SK-N-SH (cell line): Measurements from ENCODE around the gene SLC35A5. TPM values are rescaled to one million over a fixed set of nuclear protein-coding genes. Genes with fewer than 3 reads are reported as not detected.

Source experiments
- CTCF ChIA-PET: fragments of 300-600, 350-600 bp; formaldehyde crosslinking; extraction: SDS; loops from one replicate; lab custom pipeline; 2021; lab: Yijun Ruan, JAX
- POLR2A ChIA-PET: fragments of 350-600 bp; sonication (Branson Sonifier 250); formaldehyde crosslinking; extraction: SDS; loops from one replicate; lab custom pipeline; 2020; ENCODE audit warnings: antibody characterized with exemption, inconsistent platforms; lab: Yijun Ruan, JAX
- DNase-seq: peaks from one replicate; pipeline ENCODE4 v3.0.0; 2012
- H2AFZ ChIP-seq: fragments of 200-600 bp; sonication (generic); 2 replicates; pipeline ENCODE4 v1.8.1; 2016; ENCODE audit warnings: antibody characterized with exemption, mild to moderate bottlenecking, low read depth
- H3F3A ChIP-seq: fragments of 200-600 bp; sonication (generic); replicated peaks from 2 replicates; pipeline ENCODE3; 2016; ENCODE audit warnings: antibody characterized with exemption, mild to moderate bottlenecking; ENCODE audit not compliant: insufficient read depth
- H3K27ac ChIP-seq, 2 experiments: fragments of 200-500 bp in 1 of 2; fragments of 200-600 bp in 1 of 2; sonication (Bioruptor generic) in 1 of 2; sonication (generic), shearing (Covaris generic) in 1 of 2; 2 replicates each; pipeline versions ENCODE4 v1.5.1 to v1.6.1; 2014 to 2016; ENCODE audit warnings: low read depth in 2 of 2, inconsistent platforms in 1 of 2, low read length in 1 of 2, mild to moderate bottlenecking in 1 of 2, mixed read lengths in 1 of 2
- H3K27me3 ChIP-seq: fragments of 200-600 bp; sonication (generic), shearing (Covaris generic); 2 replicates; pipeline ENCODE4 v1.6.1; 2016; ENCODE audit warnings: mixed run types; ENCODE audit not compliant: insufficient read depth
- H3K36me3 ChIP-seq, 2 experiments: fragments of 200-500 bp in 1 of 2; fragments of 200-600 bp in 1 of 2; sonication (Bioruptor generic) in 1 of 2; sonication (generic) in 1 of 2; replicated peaks in 1 of 2; 2 replicates each; pipeline versions ENCODE3 to v1.5.1; 2014 to 2016; ENCODE audit warnings: low read length in 1 of 2, mild to moderate bottlenecking in 1 of 2; ENCODE audit not compliant: insufficient read depth in 2 of 2, control insufficient read depth in 1 of 2
- H3K4me1 ChIP-seq, 2 experiments: fragments of 200-500 bp in 1 of 2; fragments of 200-600 bp in 1 of 2; sonication (Bioruptor generic) in 1 of 2; sonication (generic), shearing (Covaris generic) in 1 of 2; 2 replicates each; pipeline versions ENCODE4 v1.5.1 to v1.6.1; 2014 to 2016; ENCODE audit warnings: low read depth in 1 of 2, low read length in 1 of 2, mixed run types in 1 of 2; ENCODE audit not compliant: insufficient read depth in 2 of 2, control insufficient read depth in 1 of 2
- H3K4me2 ChIP-seq: fragments of 200-600 bp; sonication (generic), shearing (Covaris generic); 2 replicates; pipeline ENCODE4 v1.6.1; 2017; ENCODE audit warnings: mixed run types
- H3K4me3 ChIP-seq, 2 experiments: fragments of 200-500 bp in 1 of 2; fragments of 200-600 bp in 1 of 2; sonication (Bioruptor generic) in 1 of 2; sonication (generic), shearing (Covaris generic) in 1 of 2; 2 replicates each; pipeline versions ENCODE4 v1.5.1 to v1.8.1; 2014 to 2016; ENCODE audit warnings: low read depth in 2 of 2, inconsistent platforms in 1 of 2, low read length in 1 of 2, mild to moderate bottlenecking in 1 of 2, mixed read lengths in 1 of 2, moderate library complexity in 1 of 2
- H3K79me2 ChIP-seq: fragments of 200-600 bp; sonication (generic); 2 replicates; pipeline ENCODE4 v1.8.1; 2017; ENCODE audit warnings: mild to moderate bottlenecking; ENCODE audit not compliant: insufficient read depth
- H3K9ac ChIP-seq: fragments of 200-600 bp; sonication (generic); 2 replicates; pipeline ENCODE4 v1.6.1; 2017; ENCODE audit warnings: mixed run types
- H3K9me2 ChIP-seq: fragments of 200-600 bp; sonication (generic); 2 replicates; pipeline ENCODE4 v1.6.1; 2017; ENCODE audit warnings: mixed run types
- H3K9me3 ChIP-seq: fragments of 200-600 bp; sonication (generic); 2 replicates; pipeline ENCODE4 v1.6.1; 2017; ENCODE audit warnings: mixed run types, mild to moderate bottlenecking, moderate library complexity
- H4K20me1 ChIP-seq: fragments of 200-600 bp; sonication (generic); 2 replicates; pipeline ENCODE4 v1.6.1; 2017; ENCODE audit warnings: mild to moderate bottlenecking, mixed run types; ENCODE audit not compliant: insufficient read depth
- EZH2phosphoT487 ChIP-seq: fragments of 200-600 bp; sonication (generic); IDR thresholded peaks from 2 replicates; pipeline ENCODE4 v1.6.1; 2017; ENCODE audit warnings: low read depth, mixed run types, mild to moderate bottlenecking, antibody characterized with exemption, moderate library complexity, borderline replicate concordance
- FOXM1 ChIP-seq: IDR thresholded peaks from 2 replicates; pipeline ENCODE4 v1.4.0; 2012; ENCODE audit warnings: low read depth, mild to moderate bottlenecking
- GABPA ChIP-seq: IDR thresholded peaks from 2 replicates; pipeline ENCODE4 v1.4.0; 2012; ENCODE audit warnings: low read depth, mild to moderate bottlenecking
- IRF3 ChIP-seq: fragments of 150-350 bp; IDR thresholded peaks from 2 replicates; pipeline ENCODE4 v1.6.1; 2016; ENCODE audit warnings: mild to moderate bottlenecking, low read depth, low read length
- PBX3 ChIP-seq: IDR thresholded peaks from 2 replicates; pipeline ENCODE4; 2012
- POLR2AphosphoS5 ChIP-seq: IDR thresholded peaks from 2 replicates; pipeline ENCODE4 v1.6.1; 2012; ENCODE audit warnings: low read depth, low read length
- RCOR1 ChIP-seq: fragments of 150-350 bp; IDR thresholded peaks from 2 replicates; pipeline ENCODE4 v1.6.1; 2017; ENCODE audit warnings: antibody characterized with exemption, low read length
- TCF12 ChIP-seq: IDR thresholded peaks from 2 replicates; pipeline ENCODE4 v1.4.0; 2012
- USF1 ChIP-seq: IDR thresholded peaks from 2 replicates; pipeline ENCODE4 v1.4.0; 2012; ENCODE audit warnings: low read depth, borderline replicate concordance
- YY1 ChIP-seq: IDR thresholded peaks from 2 replicates; pipeline ENCODE4 v1.4.0; 2012; ENCODE audit warnings: low read depth, mild to moderate bottlenecking
- WGBS: methylation state at CpG from one replicate; pipeline ENCODE4 v1.1.6; 2017; ENCODE audit warnings: low lambda C conversion rate; 5-methylcytosine and 5-hydroxymethylcytosine counted together
- polyA plus RNA-seq, 3 experiments: library from polyadenylated mRNA; depleted of rRNA; stranded (reverse); fragments of >200 nt; gene quantifications; 2 replicates each; pipeline ENCODE4 v1.2.3, GENCODE V29; 2012
- TF ChIP-seq, protein P1 (sequence below): IDR thresholded peaks from 2 replicates; pipeline ENCODE4 v1.4.0; 2012; ENCODE audit warnings: low read depth, borderline replicate concordance
- TF ChIP-seq, protein P2 (sequence below): fragments of 150-350 bp; IDR thresholded peaks from 2 replicates; pipeline ENCODE4 v1.6.1; 2017; ENCODE audit warnings: antibody characterized with exemption, low read length, low read depth, borderline replicate concordance

The SLC35A5 gene
- polyA plus RNA-seq, 1 of the 3 experiments (the other 2 are of a cell fraction) = 16.0 TPM

DNA sequence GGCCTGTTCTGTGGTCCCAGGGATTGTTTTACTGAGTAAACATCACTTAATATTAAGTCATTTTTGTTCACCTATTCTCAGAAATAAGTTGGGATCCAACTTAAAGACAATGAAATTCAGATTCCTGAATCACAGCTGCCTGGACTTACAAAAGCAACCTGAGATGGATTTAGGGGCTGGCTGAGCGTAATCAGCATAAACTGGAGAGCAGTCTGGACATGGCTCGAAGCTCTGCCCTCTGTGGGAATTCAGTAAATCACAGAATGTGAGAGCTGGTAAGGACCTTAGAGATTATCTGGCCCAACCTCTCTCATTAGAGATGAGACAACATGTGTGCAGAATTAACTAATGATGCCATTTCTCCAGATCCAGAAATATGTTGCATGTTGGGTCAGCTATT is 55.4 kb downstream of the SLC35A5 start:
- Histone ChIP-seq H3F3A (peaks cover 15% of the 10 kb centered on the region), H3K4me3 (no peak overlapping the region), H3K4me1 (peaks cover 0 to 11% of the 10 kb centered on the region in 2 experiments; a peak in 1 of 4 replicates), H3K9me2 (no peaks in the 10 kb centered on the region), H3K27me3 (no peaks in the 10 kb centered on the region), H3K4me2 (no peak overlapping the region), H3K27ac (peak overlapping the region in 1 of 2 experiments; percentile 30; a peak in 2 of 4 replicates), H3K79me2 (peaks cover 19% of the 10 kb centered on the region), H4K20me1 (no peaks in the 10 kb centered on the region), H3K9ac (no peak overlapping the region), H2AFZ (no peak overlapping the region), H3K9me3 (no peaks in the 10 kb centered on the region), H3K36me3 (peaks cover 77 to 87% of the 10 kb centered on the region in 2 experiments)
- no peak for DNase-seq
- ChIA-PET CTCF (interaction anchor here (0.6 to 1.5 kb wide), 3 partner anchors 35 to 533 kb away, joined by 3 to 5 read pairs (median 3); no protein-coding TSS in a partner anchor), POLR2A (no interaction called here)
- TF ChIP-seq, protein P1, sequence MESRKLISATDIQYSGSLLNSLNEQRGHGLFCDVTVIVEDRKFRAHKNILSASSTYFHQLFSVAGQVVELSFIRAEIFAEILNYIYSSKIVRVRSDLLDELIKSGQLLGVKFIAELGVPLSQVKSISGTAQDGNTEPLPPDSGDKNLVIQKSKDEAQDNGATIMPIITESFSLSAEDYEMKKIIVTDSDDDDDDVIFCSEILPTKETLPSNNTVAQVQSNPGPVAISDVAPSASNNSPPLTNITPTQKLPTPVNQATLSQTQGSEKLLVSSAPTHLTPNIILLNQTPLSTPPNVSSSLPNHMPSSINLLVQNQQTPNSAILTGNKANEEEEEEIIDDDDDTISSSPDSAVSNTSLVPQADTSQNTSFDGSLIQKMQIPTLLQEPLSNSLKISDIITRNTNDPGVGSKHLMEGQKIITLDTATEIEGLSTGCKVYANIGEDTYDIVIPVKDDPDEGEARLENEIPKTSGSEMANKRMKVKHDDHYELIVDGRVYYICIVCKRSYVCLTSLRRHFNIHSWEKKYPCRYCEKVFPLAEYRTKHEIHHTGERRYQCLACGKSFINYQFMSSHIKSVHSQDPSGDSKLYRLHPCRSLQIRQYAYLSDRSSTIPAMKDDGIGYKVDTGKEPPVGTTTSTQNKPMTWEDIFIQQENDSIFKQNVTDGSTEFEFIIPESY = no peak
- TF ChIP-seq TCF12 = no peak
- no peak for TF ChIP-seq YY1
- no peak for TF ChIP-seq GABPA
- TF ChIP-seq FOXM1 = no peak
- TF ChIP-seq, protein P2, sequence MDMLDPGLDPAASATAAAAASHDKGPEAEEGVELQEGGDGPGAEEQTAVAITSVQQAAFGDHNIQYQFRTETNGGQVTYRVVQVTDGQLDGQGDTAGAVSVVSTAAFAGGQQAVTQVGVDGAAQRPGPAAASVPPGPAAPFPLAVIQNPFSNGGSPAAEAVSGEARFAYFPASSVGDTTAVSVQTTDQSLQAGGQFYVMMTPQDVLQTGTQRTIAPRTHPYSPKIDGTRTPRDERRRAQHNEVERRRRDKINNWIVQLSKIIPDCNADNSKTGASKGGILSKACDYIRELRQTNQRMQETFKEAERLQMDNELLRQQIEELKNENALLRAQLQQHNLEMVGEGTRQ = no peak
- no peak for TF ChIP-seq PBX3
- TF ChIP-seq RCOR1 = no peak
- no peak for TF ChIP-seq USF1
- TF ChIP-seq EZH2phosphoT487 = no peak
- no peak for TF ChIP-seq IRF3
- TF ChIP-seq POLR2AphosphoS5 = no peak
- WGBS = 95% methylated on average over 2 of the region's 2 CpGs
